GM12864 (cell line): ENCODE data around the gene SNAI3.

Experiments used
- DNase-seq: peaks from one replicate; pipeline ENCODE4 v3.0.0-alpha.2; 2011; ENCODE audit warnings: low read depth
- H3K4me3 ChIP-seq: 2 replicates; pipeline ENCODE4 v1.5.1; 2011; ENCODE audit warnings: mild to moderate bottlenecking, low read depth, low read length, control low read depth
- CTCF ChIP-seq: IDR thresholded peaks from 2 replicates; pipeline ENCODE4 v1.5.1; 2011; ENCODE audit warnings: low read depth, mild to moderate bottlenecking, moderate library complexity, low read length, control low read depth, inconsistent platforms; ENCODE audit errors: missing control alignments

SNAI3 gene

DNA sequence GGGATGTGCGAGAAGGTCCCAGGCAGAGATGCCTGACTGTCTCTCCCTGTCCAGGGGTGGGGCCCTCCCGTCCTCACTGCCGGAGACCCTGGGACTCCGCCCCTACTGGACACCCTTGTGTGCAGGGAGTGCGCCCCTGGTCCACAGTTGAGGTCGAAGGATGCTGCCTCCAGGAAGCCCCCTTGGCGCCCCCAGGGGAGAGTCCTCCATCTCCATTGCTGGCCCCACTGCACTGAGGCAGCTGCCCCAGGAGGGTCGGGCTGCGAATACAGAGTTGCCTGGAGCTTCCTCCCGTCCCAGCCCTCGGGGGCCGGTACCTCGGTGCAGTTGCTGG is 46.6 kb upstream of the SNAI3 start:
- DNase-seq, result no peak
- no peak for TF ChIP-seq CTCF
- no peak overlapping the region for H3K4me3 ChIP-seq

DNA sequence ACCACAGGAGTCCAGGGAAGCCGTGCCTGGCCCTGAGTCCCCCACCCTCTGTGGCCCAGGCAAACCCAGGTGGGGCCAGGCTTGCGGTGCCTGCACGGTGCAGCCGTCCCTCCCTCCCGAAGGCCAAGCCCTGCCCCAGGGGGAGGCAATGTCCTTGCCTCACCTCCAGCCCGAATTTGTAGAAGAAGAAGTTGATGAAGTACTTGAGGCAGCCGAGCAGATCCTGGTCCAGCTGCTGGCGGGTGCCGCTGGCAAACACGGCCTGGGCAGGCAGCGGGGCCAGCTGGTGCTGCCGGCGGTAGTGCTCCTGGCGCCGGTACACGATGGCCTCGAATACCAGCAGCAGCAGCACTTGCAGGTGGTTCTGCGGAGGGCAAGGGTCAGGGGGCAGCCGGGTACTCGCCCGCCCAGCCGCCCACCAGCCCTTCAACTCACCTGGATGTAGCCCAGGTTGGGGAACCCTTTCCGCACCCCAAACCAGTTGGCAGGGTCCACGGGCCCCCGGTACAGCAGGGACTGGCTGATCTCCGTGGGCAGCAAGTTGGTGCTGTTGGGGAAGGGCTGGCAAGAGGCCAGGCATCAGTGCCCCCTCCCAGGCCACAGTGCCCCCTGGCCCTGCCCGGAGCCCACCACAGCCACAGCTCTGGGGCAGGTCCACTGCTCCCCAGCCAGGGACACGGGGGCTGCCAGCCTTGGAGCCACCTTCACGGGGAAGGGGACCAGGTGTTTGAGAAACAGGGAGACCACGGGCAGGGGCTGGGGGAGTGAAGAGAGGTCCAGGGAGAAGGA is 46.1 kb upstream of the SNAI3 start:
- DNase-seq, result no peak
- no peak for TF ChIP-seq CTCF
- H3K4me3 ChIP-seq, result no peak overlapping the region

DNA sequence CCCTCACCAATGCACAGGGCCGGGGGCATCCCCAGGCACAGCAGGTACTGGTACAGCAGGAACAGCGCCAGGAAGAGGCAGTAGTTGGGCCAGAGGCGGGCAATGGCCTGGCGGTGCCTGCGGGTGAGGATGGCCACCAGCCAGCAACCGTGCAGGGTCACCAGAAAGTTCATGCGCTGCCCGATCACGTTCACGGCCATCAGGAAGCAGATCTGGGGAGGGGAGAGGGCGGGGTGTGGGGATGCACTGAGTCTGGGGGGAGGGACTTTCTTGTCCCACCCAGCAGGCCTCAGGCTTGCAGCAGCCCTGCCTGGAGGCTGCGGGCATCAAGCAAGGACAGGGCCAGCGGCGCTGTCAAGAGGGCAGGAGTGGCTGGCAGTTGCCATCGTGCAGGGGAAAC is 45.4 kb upstream of the SNAI3 start:
- TF ChIP-seq CTCF, result no peak
- no peak for DNase-seq
- H3K4me3 ChIP-seq, result no peak overlapping the region

GRCh38 chr16:88730632-88731607 is 44.6 kb upstream of the SNAI3 start:
- DNase-seq, result no peak
- H3K4me3 ChIP-seq, result no peak overlapping the region

GRCh38 chr16:88727871-88728270 is 41.6 kb upstream of the SNAI3 start:
- DNase-seq, result no peak

More at GRCh38 chr16:88730632-88731607, 44.6 kb upstream of the SNAI3 start:
- no peak for TF ChIP-seq CTCF

DNA sequence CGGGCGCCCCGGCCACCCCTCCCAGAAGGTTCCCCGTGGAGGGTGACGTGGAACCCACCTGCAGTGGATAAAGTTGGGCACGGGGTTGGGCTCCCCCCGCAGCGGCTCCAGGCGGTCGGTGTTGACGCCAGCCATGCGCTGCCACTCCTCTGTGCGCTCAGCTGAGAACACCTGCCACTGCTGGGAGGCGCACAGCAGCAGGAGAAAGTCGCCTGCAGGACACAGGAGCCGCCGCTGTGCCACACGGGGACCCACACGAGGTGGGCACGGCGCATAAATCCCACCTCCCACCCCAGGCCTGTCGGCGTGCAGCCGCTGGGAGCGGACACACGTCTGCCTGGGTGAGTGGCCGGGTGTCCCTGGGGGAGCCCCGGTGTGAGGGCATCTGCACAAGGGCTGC is 40.7 kb upstream of the SNAI3 start:
- no peak for DNase-seq
- H3K4me3 ChIP-seq, result no peak overlapping the region
- no peak for TF ChIP-seq CTCF

More at GRCh38 chr16:88727871-88728270, 41.6 kb upstream of the SNAI3 start:
- H3K4me3 ChIP-seq, result no peak overlapping the region
- TF ChIP-seq CTCF, result no peak

DNA sequence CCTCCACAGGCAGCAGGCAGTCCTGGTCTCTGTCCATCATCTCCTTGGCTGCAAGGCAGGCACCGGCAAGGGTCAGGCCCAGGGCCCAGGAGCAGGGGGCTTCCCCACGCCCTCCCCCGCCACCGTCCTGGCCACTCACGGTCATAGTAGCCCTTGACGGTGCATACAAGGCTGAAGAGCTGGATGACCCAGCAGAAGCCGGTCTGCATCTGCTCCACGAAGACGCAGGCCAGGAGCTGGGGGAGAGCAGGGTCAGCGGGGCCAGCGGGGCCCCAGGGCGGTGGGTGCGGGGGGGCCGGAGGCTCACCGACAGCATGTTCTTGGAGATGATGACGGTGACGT is 40.1 kb upstream of the SNAI3 start:
- H3K4me3 ChIP-seq, result no peak overlapping the region
- no peak for DNase-seq
- no peak for TF ChIP-seq CTCF
